Lung (tissue), 14 donors: ENCODE measurements around the gene GOLGA8T. TPM values are rescaled to one million over a fixed set of nuclear protein-coding genes. Genes with fewer than 3 reads are reported as not detected.
"Not testable (repeated sequence)": the region's sequence is repeated elsewhere in the genome, so short reads cannot be mapped to it uniquely, and the experiment has no call there.

Source experiments
- ATAC-seq: fragments of 200-7000 bp; cut with Tn5 transposase; one replicate; pipeline ENCODE4 v1.9.1; 2020; ENCODE audit warnings: moderate number of reproducible peaks; ENCODE audit not compliant: insufficient read depth, low FRiP score
- DNase-seq, 3 donors: peaks; one replicate each; pipeline ENCODE4 v3.0.0-alpha.2; 2013 to 2017
- H3K27ac ChIP-seq, 2 donors: one replicate each; pipeline ENCODE4 v1.5.1; 2013; ENCODE audit warnings: mild to moderate bottlenecking in 2 of 2, moderate library complexity in 2 of 2, control low read depth in 1 of 2, inconsistent platforms in 1 of 2, low read depth in 1 of 2, low read length in 1 of 2
- H3K27me3 ChIP-seq, 3 donors: one replicate each; pipeline ENCODE4 v1.5.1; 2013; ENCODE audit warnings: low read length in 2 of 3; ENCODE audit not compliant: control insufficient read depth in 3 of 3, insufficient read depth in 3 of 3
- H3K36me3 ChIP-seq, 4 donors: one replicate each; pipeline ENCODE4 v1.5.1; 2013; ENCODE audit warnings: low read length in 4 of 4, mild to moderate bottlenecking in 1 of 4, moderate library complexity in 1 of 4; ENCODE audit not compliant: control insufficient read depth in 4 of 4, insufficient read depth in 4 of 4
- H3K4me1 ChIP-seq, 5 donors: one replicate each; pipeline ENCODE4 v1.5.1; 2013; ENCODE audit warnings: low read length in 5 of 5, mild to moderate bottlenecking in 2 of 5, moderate library complexity in 1 of 5; ENCODE audit not compliant: control insufficient read depth in 5 of 5, insufficient read depth in 5 of 5
- H3K4me3 ChIP-seq: one replicate; pipeline ENCODE4 v1.5.1; 2013; ENCODE audit warnings: mild to moderate bottlenecking, control low read depth, moderate library complexity
- H3K9ac ChIP-seq, 2 donors: one replicate each; pipeline ENCODE4 v1.5.1; 2013; ENCODE audit warnings: low read length in 2 of 2, control low read depth in 1 of 2; ENCODE audit not compliant: insufficient read depth in 1 of 2
- H3K9me3 ChIP-seq, 4 donors: one replicate each; pipeline ENCODE4 v1.5.1; 2013; ENCODE audit warnings: low read length in 3 of 4, mild to moderate bottlenecking in 1 of 4, moderate library complexity in 1 of 4; ENCODE audit not compliant: control insufficient read depth in 4 of 4, insufficient read depth in 3 of 4
- WGBS, 2 donors: extraction: QIAGEN DNeasy Blood & Tissue Kit; methylation state at CpG; one replicate each; pipeline ENCODE4 v1.1.7; 2013; 5-methylcytosine and 5-hydroxymethylcytosine counted together
- long read RNA-seq, 5 donors: transcript quantifications; one replicate each; lab custom pipeline, GENCODE V29; 2026
- polyA plus RNA-seq, 2 donors: library from polyadenylated mRNA; stranded (reverse); fragments of 200-250 nt; gene quantifications; one replicate each; pipeline ENCODE4 v1.2.1, GENCODE V29; 2013
- total RNA-seq, 2 donors: library from RNA; depleted of rRNA in 1 of 2; stranded (reverse); fragments of >200 nt in 1 of 2; gene quantifications; one replicate each; pipeline ENCODE4 v1.2.1, GENCODE V29; 2014 to 2021
- donor health status: Bipolar disorder and iron deficiency.
- donor health status: healthy.
- donor health status: DM: yes; HTN: yes; CAD: no.

The GOLGA8T gene, protein sequence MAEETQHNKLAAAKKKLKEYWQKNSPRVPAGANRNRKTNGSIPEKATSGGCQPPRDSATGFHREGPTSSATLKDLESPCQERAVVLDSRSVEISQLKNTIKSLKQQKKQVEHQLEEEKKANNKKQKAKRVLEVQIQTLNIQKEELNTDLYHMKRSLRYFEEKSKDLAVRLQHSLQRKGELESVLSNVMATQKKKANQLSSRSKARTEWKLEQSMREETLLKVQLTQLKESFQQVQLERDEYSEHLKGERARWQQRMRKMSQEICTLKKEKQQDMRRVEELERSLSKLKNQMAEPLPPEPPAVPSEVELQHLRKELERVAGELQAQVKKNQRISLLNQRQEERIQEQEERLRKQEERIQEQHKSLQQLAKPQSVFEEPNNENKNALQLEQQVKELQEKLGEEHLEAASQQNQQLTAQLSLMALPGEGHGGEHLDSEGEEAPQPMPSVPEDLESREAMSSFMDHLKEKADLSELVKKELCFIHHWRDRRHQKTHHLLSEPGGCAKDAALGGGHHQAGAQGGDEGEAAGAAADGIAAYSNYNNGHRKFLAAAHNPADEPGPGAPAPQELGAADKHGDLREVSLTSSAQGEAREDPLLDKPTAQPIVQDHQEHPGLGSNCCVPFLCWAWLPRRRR
- total RNA-seq, result under 1 TPM in 1 of 2 donors, not detected in 1; 0.80 TPM
- under 1 TPM in 1 of 2 donors, not detected in 1; 0.07 TPM for polyA plus RNA-seq
- long read RNA-seq, donor 1, result 0 reads
- long read RNA-seq, donor 2, result 0 reads
- long read RNA-seq, donor 3, result 0 reads
- long read RNA-seq, donor 4, result 0 reads
- long read RNA-seq, donor 5, result 0 reads

GRCh38 chr15:30134751-30135150 is at the start of gene GOLGA8T:
GOLGA8T (plus strand) TSS chr15:30135051; CDS start chr15:30135149, 98 bp downstream.
- not testable (repeated sequence) for ATAC-seq, H3K27ac ChIP-seq, H3K36me3 ChIP-seq, H3K4me3 ChIP-seq, DNase-seq, H3K4me1 ChIP-seq, H3K9me3 ChIP-seq, H3K9ac ChIP-seq, H3K27me3 ChIP-seq
- WGBS, 2 donors, result no CpG with 5 or more reads among the region's 7 CpGs

GRCh38 chr15:30097827-30098226 is 37.0 kb upstream of the GOLGA8T start:
- H3K4me3 ChIP-seq, H3K9ac ChIP-seq, H3K9me3 ChIP-seq, ATAC-seq, DNase-seq, H3K36me3 ChIP-seq, H3K4me1 ChIP-seq, H3K27ac ChIP-seq, H3K27me3 ChIP-seq: not testable (repeated sequence)
- WGBS, 2 donors, result no CpG with 5 or more reads among the region's 8 CpGs

GRCh38 chr15:30102890-30103289 is 32.0 kb upstream of the GOLGA8T start:
- not testable (repeated sequence) for H3K36me3 ChIP-seq, ATAC-seq, H3K4me1 ChIP-seq, H3K9ac ChIP-seq, H3K27me3 ChIP-seq, DNase-seq, H3K9me3 ChIP-seq, H3K4me3 ChIP-seq, H3K27ac ChIP-seq
- no CpG with 5 or more reads among the region's 12 CpGs for WGBS, 2 donors

DNA sequence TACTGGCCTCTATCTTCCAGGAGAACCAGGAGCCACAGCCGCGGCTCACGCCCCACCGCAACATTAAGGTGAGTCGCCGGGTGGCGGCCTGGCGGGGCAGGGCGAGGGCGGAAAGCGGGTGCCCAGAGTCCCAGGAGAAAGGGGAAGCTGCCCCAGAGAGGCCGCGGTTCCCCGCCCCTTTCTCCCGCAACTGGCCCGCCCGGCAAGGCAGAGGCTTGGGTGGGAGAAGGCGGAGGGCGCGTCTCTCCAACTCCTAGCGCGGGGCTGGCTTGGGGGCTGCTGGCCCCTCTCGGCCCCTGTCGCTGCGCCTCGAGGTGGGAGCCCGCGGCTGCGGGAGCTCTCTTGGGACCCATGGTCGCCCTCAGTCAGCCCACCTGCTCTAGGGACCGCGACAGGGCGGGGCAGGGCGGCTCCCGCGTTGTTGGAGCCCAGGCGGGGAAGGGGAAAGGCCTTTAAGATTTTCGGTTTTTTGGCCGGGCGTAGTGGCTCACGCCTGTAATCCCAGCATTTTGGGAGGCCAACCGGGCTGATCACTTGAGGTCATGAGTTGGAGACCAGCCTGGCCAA is 30.8 kb upstream of the GOLGA8T start:
- H3K36me3 ChIP-seq, H3K4me3 ChIP-seq, H3K27ac ChIP-seq, H3K9ac ChIP-seq, DNase-seq, H3K27me3 ChIP-seq, H3K4me1 ChIP-seq, H3K9me3 ChIP-seq: not testable (repeated sequence)
- ATAC-seq, result peak; percentile 79
- 0 to 10% methylated on average over 9 to 11 of the region's 42 CpGs for WGBS, 2 donors

DNA sequence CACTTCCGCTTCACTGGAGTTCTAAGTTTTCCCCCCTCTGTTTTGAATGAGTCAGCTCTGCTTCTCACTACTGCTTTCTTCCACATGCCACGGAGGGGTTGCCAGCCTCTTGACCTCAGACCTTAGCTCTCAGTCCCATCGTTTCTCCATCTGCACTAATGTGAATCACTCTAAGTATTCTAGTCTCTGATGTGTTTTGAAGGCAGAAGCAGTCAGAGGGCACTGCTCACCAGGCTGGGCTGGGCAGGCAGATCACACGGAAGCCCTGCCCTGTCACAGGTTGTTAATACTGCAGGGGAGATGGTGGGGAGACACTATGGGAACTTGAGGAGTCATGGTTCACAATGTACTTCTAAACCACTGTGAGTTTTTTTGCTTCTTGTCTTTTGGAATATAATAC is 24.3 kb upstream of the GOLGA8T start:
- no CpG with 5 or more reads among the region's 4 CpGs for WGBS, 2 donors
- H3K9ac ChIP-seq, H3K9me3 ChIP-seq, H3K27ac ChIP-seq, H3K4me3 ChIP-seq, H3K4me1 ChIP-seq, DNase-seq, ATAC-seq, H3K27me3 ChIP-seq, H3K36me3 ChIP-seq: not testable (repeated sequence)

DNA sequence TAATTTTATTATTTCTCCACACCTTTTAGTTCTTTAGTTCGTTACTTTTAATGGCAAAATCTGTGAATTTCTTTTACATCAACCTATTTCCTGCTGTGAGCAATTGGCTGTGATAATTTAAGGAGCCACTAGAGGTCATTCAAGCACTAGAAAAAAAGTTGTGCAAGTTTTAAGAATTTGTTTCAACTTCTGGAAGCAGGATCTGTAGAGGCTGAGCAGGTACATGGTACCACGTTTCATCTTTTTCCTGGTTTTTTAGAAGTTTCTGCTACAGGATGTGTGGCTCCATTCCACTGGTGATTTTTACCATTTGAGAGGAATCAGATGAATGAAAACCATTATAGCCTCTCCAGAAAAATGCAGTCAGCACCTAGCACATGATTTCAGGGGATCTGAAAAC is 4.8 kb upstream of the GOLGA8T start:
- ATAC-seq, H3K27me3 ChIP-seq, DNase-seq, H3K4me1 ChIP-seq, H3K9ac ChIP-seq, H3K4me3 ChIP-seq, H3K9me3 ChIP-seq, H3K27ac ChIP-seq, H3K36me3 ChIP-seq: not testable (repeated sequence)
- WGBS, 2 donors, result 0 to 9% methylated on average over 1 of the region's 2 CpGs

GRCh38 chr15:30143246-30143645 is 8.4 kb downstream of the GOLGA8T start:
- H3K27me3 ChIP-seq, ATAC-seq, H3K9me3 ChIP-seq, DNase-seq, H3K36me3 ChIP-seq, H3K9ac ChIP-seq, H3K4me1 ChIP-seq, H3K4me3 ChIP-seq, H3K27ac ChIP-seq: not testable (repeated sequence)
- WGBS, 2 donors, result 58 to 64% methylated on average over 3 of the region's 5 CpGs

DNA sequence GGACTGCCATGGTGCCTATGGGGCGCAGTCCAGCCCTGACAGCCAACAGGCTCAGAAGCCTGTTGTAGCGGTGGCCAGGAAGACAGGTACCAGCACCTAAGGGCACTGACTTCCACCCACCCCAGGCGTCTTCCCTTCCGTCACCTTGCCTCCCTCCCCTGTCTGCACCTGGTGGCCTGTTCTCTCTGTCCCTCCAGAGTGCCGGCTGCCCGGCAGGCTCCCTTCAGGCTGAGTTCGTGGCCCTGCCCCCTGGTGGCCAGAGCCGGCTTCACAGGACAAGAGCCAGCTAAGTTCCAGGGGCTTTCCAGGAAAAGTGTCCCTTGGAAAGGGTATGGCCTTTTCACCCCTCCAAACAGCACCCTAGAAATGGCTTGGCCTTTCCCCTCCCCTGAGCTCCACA is 15.0 kb downstream of the GOLGA8T start:
- ATAC-seq, H3K27ac ChIP-seq, H3K9me3 ChIP-seq, H3K9ac ChIP-seq, H3K4me3 ChIP-seq, H3K27me3 ChIP-seq, DNase-seq, H3K36me3 ChIP-seq, H3K4me1 ChIP-seq: not testable (repeated sequence)
- no CpG with 5 or more reads among the region's 8 CpGs for WGBS, 2 donors
